Measurements from ENCODE around the gene TNS2. TPM values are rescaled to one million over a fixed set of nuclear protein-coding genes. Genes with fewer than 3 reads are reported as not detected.

The TNS2 gene
- total and polyA plus RNA-seq, 9 donors = 49.3 to 119 (median 99.0) TPM

DNA sequence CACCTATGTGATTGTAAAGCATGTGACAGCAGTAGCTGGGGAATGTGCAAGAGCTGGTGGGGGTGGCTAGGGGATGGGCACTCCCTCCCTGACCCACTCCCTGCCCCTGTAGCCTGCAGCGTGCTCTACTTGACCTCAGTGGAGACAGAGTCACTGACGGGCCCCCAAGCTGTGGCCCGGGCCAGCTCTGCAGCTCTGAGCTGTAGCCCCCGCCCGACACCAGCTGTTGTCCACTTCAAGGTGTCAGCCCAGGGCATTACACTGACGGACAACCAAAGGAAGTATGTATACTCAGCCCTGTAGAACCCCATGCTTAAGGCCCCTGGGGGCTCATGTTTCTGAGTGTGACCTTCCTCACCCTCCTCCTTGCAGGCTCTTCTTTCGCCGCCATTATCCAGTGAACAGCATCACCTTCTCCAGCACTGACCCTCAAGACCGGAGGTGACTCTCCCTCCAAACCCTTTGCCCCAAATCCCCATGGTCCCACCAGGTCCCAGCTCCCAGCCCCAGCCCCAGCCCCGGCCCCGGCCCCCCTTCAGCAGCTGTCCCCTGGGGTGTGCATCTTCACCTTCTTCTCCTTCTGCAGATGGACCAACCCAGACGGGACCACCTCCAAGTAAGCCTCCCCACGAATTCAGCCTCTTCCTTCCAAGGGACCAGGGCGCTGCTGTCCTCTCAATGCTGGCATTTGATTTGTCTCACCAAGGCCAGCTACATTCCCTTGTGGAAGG is 13.3 kb downstream of the TNS2 start:
- peaks cover 93% of the 10 kb centered on the region for H3K36me3 ChIP-seq (ENCODE audit: control insufficient read depth, insufficient read depth, low read length)
- 53% methylated on average over 12 of the region's 14 CpGs for WGBS (ENCODE audit: insufficient coverage)
- peak overlapping the region; percentile 83 for H3K27ac ChIP-seq (ENCODE audit: low read length)
- DNase-seq = peak; percentile 56
- H3K4me3 ChIP-seq (ENCODE audit: low read length) = no peak overlapping the region
- peaks cover 87% of the 10 kb centered on the region for H3K4me1 ChIP-seq (ENCODE audit: control insufficient read depth, insufficient read depth, low read length)
- H3K9me3 ChIP-seq (replicated peaks; ENCODE audit: control insufficient read depth, low read depth, low read length) = no peaks in the 10 kb centered on the region
- no peaks in the 10 kb centered on the region for H3K27me3 ChIP-seq (ENCODE audit: control insufficient read depth, insufficient read depth, low read length)

- Histone ChIP-seq H3K27ac (ENCODE audit: low read length) (peak overlapping the region; percentile 83), H3K27me3 (ENCODE audit: control insufficient read depth, insufficient read depth, low read length) (no peaks in the 10 kb centered on the region), H3K9me3 (replicated peaks; ENCODE audit: control insufficient read depth, low read depth, low read length) (no peaks in the 10 kb centered on the region), H3K36me3 (ENCODE audit: control insufficient read depth, insufficient read depth, low read length) (peaks cover 90% of the 10 kb centered on the region), H3K4me3 (ENCODE audit: low read length) (no peak overlapping the region), H3K4me1 (ENCODE audit: control insufficient read depth, insufficient read depth, low read length) (peaks cover 88% of the 10 kb centered on the region)
- DNase-seq = peak; percentile 93
- 28% methylated on average over 7 of the region's 13 CpGs for WGBS (ENCODE audit: insufficient coverage)
Measured at GRCh38 chr12:53063708-53064612, 14.1 kb downstream of the TNS2 start.

GRCh38 chr12:53064613-53065436 is 15.0 kb downstream of the TNS2 start:
- 59% methylated on average over 3 of the region's 11 CpGs for WGBS (ENCODE audit: insufficient coverage)
- Histone ChIP-seq H3K4me1 (ENCODE audit: control insufficient read depth, insufficient read depth, low read length) (peaks cover 96% of the 10 kb centered on the region), H3K27ac (ENCODE audit: low read length) (peak overlapping the region; percentile 83), H3K4me3 (ENCODE audit: low read length) (no peak overlapping the region), H3K36me3 (ENCODE audit: control insufficient read depth, insufficient read depth, low read length) (peaks cover 81% of the 10 kb centered on the region), H3K9me3 (replicated peaks; ENCODE audit: control insufficient read depth, low read depth, low read length) (no peaks in the 10 kb centered on the region), H3K27me3 (ENCODE audit: control insufficient read depth, insufficient read depth, low read length) (no peaks in the 10 kb centered on the region)
- peak; percentile 29 for DNase-seq

- Histone ChIP-seq H3K27me3 (ENCODE audit: control insufficient read depth, insufficient read depth, low read length) (no peaks in the 10 kb centered on the region), H3K4me1 (ENCODE audit: control insufficient read depth, insufficient read depth, low read length) (peaks cover 99% of the 10 kb centered on the region), H3K27ac (ENCODE audit: low read length) (peak overlapping the region; percentile 80), H3K9me3 (replicated peaks; ENCODE audit: control insufficient read depth, low read depth, low read length) (no peaks in the 10 kb centered on the region), H3K36me3 (ENCODE audit: control insufficient read depth, insufficient read depth, low read length) (peaks cover 80% of the 10 kb centered on the region), H3K4me3 (ENCODE audit: low read length) (no peak overlapping the region)
- WGBS (ENCODE audit: insufficient coverage) = 60% methylated on average over 3 of the region's 7 CpGs
- peak; percentile 32 for DNase-seq
Measured at GRCh38 chr12:53065470-53065869, 15.6 kb downstream of the TNS2 start.

DNA sequence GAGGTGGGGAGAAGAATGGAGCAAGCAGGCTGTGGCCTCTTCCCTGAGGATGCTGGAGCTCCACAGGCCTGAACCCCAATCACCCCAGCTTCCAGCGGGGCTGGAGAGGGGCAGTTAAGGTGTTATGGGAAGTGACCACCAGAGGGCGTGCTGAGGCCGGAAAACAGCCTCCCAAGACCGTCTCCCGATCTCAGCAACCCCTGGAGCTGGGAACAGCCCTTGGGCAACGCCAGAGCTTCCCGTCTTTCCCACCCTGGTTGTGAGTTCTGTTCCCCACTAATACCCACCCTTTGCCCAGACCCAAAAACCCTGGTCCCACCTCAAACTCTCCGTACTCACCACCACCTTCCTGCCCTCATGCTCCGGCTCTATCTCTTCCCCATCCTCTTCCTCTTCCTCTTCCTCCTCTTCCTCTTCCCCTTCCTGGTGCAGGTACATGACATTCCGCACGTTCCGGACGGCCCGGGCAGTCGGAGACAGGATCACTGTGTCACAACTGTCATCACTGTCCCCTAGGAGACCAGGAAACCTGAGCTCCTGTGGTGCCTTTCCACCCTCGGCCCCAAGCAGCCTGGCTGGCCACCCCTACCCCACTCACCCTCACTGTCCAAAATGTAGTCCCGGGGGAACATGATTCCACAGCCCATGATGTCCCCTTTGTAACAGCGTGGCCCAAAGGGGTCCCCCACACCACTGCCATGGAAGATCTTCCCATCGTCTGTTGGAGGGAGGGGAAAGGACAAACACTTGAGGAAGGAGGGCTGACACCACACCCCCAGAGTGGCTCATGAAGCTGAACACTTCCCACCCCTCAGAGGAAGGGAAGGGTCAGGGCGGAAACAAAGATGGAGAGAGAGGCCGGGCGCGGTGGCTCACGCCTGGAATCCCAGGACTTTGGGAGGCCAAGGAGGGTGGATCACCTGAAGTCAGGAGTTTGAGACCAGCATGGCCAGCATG is 16.4 kb downstream of the TNS2 start:
- H3K27me3 ChIP-seq (ENCODE audit: control insufficient read depth, insufficient read depth, low read length) = no peaks in the 10 kb centered on the region
- peak; percentile 90 for DNase-seq
- WGBS (ENCODE audit: insufficient coverage) = 20% methylated on average over 14 of the region's 24 CpGs
- H3K4me3 ChIP-seq (ENCODE audit: low read length) = no peak overlapping the region
- H3K36me3 ChIP-seq (ENCODE audit: control insufficient read depth, insufficient read depth, low read length) = peaks cover 79% of the 10 kb centered on the region
- H3K4me1 ChIP-seq (ENCODE audit: control insufficient read depth, insufficient read depth, low read length) = peaks cover 99% of the 10 kb centered on the region
- H3K9me3 ChIP-seq (replicated peaks; ENCODE audit: control insufficient read depth, low read depth, low read length) = no peaks in the 10 kb centered on the region
- peak overlapping the region; percentile 80 for H3K27ac ChIP-seq (ENCODE audit: low read length)

GRCh38 chr12:53067074-53067992 is 17.5 kb downstream of the TNS2 start:
- peaks cover 73% of the 10 kb centered on the region for H3K36me3 ChIP-seq (ENCODE audit: control insufficient read depth, insufficient read depth, low read length)
- H3K27me3 ChIP-seq (ENCODE audit: control insufficient read depth, insufficient read depth, low read length) = no peaks in the 10 kb centered on the region
- H3K4me3 ChIP-seq (ENCODE audit: low read length) = no peak overlapping the region
- WGBS (ENCODE audit: insufficient coverage) = 55% methylated on average over 5 of the region's 7 CpGs
- no peaks in the 10 kb centered on the region for H3K9me3 ChIP-seq (replicated peaks; ENCODE audit: control insufficient read depth, low read depth, low read length)
- H3K27ac ChIP-seq (ENCODE audit: low read length) = peak overlapping the region; percentile 42
- peaks cover 99% of the 10 kb centered on the region for H3K4me1 ChIP-seq (ENCODE audit: control insufficient read depth, insufficient read depth, low read length)
- peak; percentile 22 for DNase-seq

DNA sequence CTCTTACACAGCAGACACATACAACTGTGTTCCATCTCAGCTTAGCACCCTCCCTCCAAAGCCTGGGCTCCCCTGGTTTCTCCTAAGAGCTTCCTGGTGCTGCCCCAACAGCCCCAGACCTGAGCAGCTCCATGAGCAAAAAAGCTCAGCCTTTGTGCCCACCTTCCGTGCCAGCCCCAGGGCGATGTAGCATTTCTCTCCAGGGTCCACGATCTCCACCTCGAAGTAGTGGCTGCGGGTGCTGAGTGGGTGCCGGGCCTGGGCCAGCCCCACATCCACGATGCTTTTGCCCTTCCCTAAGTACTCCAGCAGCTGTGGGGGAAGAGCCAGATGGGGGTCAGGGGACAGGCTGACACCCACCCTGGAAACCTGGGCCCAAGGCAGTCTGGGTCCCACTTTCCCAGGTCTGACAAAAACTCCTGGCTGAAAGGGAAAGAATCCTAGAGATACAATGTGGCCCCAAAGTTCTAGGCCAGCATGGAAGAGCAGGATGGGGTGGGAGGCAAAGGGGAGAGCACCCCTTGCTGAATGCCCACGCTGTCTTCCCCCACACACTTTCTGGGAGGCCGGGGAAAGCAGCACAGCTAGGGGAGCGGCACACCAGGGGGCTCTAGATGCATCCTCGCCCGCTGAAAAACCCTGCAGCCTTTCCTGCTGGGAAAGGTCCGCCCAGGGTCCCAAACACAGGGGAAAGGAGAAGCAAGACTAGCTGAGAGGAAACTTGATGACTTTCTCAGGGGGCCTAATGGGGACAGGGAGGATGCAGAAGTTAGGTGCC is 18.3 kb downstream of the TNS2 start:
- Histone ChIP-seq H3K4me3 (ENCODE audit: low read length) (no peak overlapping the region), H3K27me3 (ENCODE audit: control insufficient read depth, insufficient read depth, low read length) (no peaks in the 10 kb centered on the region), H3K4me1 (ENCODE audit: control insufficient read depth, insufficient read depth, low read length) (peaks cover 98% of the 10 kb centered on the region), H3K27ac (ENCODE audit: low read length) (peak overlapping the region; percentile 74), H3K9me3 (replicated peaks; ENCODE audit: control insufficient read depth, low read depth, low read length) (no peaks in the 10 kb centered on the region), H3K36me3 (ENCODE audit: control insufficient read depth, insufficient read depth, low read length) (peaks cover 70% of the 10 kb centered on the region)
- peak; percentile 15 for DNase-seq
- 87% methylated on average over 6 of the region's 13 CpGs for WGBS (ENCODE audit: insufficient coverage)

Data from muscle of leg (tissue), 11 donors.